Endothelial cell of umbilical vein (primary cell): ENCODE measurements around the gene NAALADL1. TPM values are rescaled to one million over a fixed set of nuclear protein-coding genes. Genes with fewer than 3 reads are reported as not detected.

Source experiments
- BruUV-seq: library from RNA; stranded (reverse); fragments of 400-500 nt; replicated peaks from 2 replicates; lab custom pipeline; 2021; lab: Mats Ljungman, UMichigan
- CTCF ChIA-PET: fragments of 300-600, 350-600 bp; sonication (Branson Sonifier 250); formaldehyde crosslinking; loops from one replicate; lab custom pipeline; 2021; ENCODE audit warnings: antibody characterized with exemption, inconsistent platforms; lab: Charles Lee
- POLR2A ChIA-PET: fragments of 300-600, 350-600 bp; sonication (Branson Sonifier 250); formaldehyde crosslinking; loops from one replicate; lab custom pipeline; 2021; ENCODE audit warnings: antibody characterized with exemption, inconsistent platforms; lab: Charles Lee
- DNase-seq: peaks from one replicate; pipeline ENCODE4 v3.0.0-alpha.2; 2011; ENCODE audit warnings: low read depth, low spot score
- FAIRE-seq: peaks from 2 replicates; lab custom pipeline; 2011; peaks lifted over from hg19 to GRCh38; lab: Jason Lieb, UNC
- H2AFZ ChIP-seq: 2 replicates; pipeline ENCODE4 v1.6.0; 2012; ENCODE audit warnings: low read depth, low read length, control low read depth, inconsistent platforms
- H3K27ac ChIP-seq: 2 replicates; pipeline ENCODE4 v1.5.1; 2011; ENCODE audit warnings: low read depth, mild to moderate bottlenecking, control low read depth, low read length, moderate library complexity; ENCODE audit not compliant: insufficient read depth
- H3K27me3 ChIP-seq, 2 experiments: 2 replicates each; pipeline versions ENCODE4 v1.6.0 to v1.6.1; 2011; ENCODE audit warnings: low read length in 2 of 2, mixed read lengths in 1 of 2; ENCODE audit not compliant: control insufficient read depth in 2 of 2, insufficient read depth in 2 of 2
- H3K36me3 ChIP-seq, 2 experiments: 2 replicates in 1 of 2; 3 replicates in 1 of 2; pipeline ENCODE4 v1.5.1; 2011; ENCODE audit warnings: low read length in 2 of 2, mild to moderate bottlenecking in 1 of 2, moderate library complexity in 1 of 2; ENCODE audit not compliant: control insufficient read depth in 2 of 2, insufficient read depth in 2 of 2; ENCODE audit errors: extremely low read depth in 1 of 2
- H3K4me1 ChIP-seq: 3 replicates; pipeline ENCODE4 v1.5.1; 2011; ENCODE audit warnings: mild to moderate bottlenecking, low read length; ENCODE audit not compliant: control insufficient read depth, insufficient read depth; ENCODE audit errors: extremely low read depth
- H3K4me2 ChIP-seq: 2 replicates; pipeline ENCODE4 v1.6.1; 2011; ENCODE audit warnings: low read length, control low read depth, mixed read lengths; ENCODE audit not compliant: insufficient read depth
- H3K4me3 ChIP-seq, 3 experiments: fragments of 200-600 bp in 1 of 3; sonication (generic), shearing (Covaris generic) in 1 of 3; replicated peaks in 1 of 3; 2 replicates each; pipeline ENCODE4 v1.5.1; 2011 to 2016; ENCODE audit warnings: control low read depth in 3 of 3, low read length in 3 of 3, mild to moderate bottlenecking in 2 of 3, inconsistent platforms in 1 of 3, low read depth in 1 of 3, moderate library complexity in 1 of 3; ENCODE audit not compliant: insufficient read depth in 1 of 3
- H3K79me2 ChIP-seq: 2 replicates; pipeline ENCODE4 v1.6.0; 2012; ENCODE audit warnings: low read length, inconsistent platforms; ENCODE audit not compliant: control insufficient read depth, insufficient read depth
- H3K9ac ChIP-seq: replicated peaks from 2 replicates; pipeline ENCODE3; 2011; ENCODE audit warnings: low read length, control low read depth; ENCODE audit not compliant: insufficient read depth; ENCODE audit errors: extremely low read depth
- H3K9me1 ChIP-seq: replicated peaks from 3 replicates; pipeline ENCODE4 v1.6.0; 2011; ENCODE audit warnings: mild to moderate bottlenecking, low read length; ENCODE audit not compliant: control insufficient read depth, insufficient read depth; ENCODE audit errors: extremely low read depth
- H3K9me3 ChIP-seq: replicated peaks from 2 replicates; pipeline ENCODE4 v1.5.1; 2012; ENCODE audit warnings: low read length, inconsistent platforms; ENCODE audit not compliant: control insufficient read depth, insufficient read depth
- H4K20me1 ChIP-seq: replicated peaks from 2 replicates; pipeline ENCODE3; 2011; ENCODE audit warnings: mild to moderate bottlenecking, low read length; ENCODE audit not compliant: control insufficient read depth, insufficient read depth; ENCODE audit errors: extremely low read depth
- CTCF ChIP-seq, 2 donors: IDR thresholded peaks; 1 replicate in 1 of 2; 2 replicates in 1 of 2; pipeline ENCODE4 v1.5.1; 2011; ENCODE audit warnings: low read length in 2 of 2, mild to moderate bottlenecking in 2 of 2, moderate library complexity in 2 of 2, control low read depth in 1 of 2, inconsistent platforms in 1 of 2, low read depth in 1 of 2; ENCODE audit not compliant: insufficient read depth in 1 of 2; ENCODE audit errors: extremely low read depth in 1 of 2
- EZH2 ChIP-seq: IDR thresholded peaks from 2 replicates; pipeline ENCODE4 v1.6.1; 2012; ENCODE audit warnings: borderline replicate concordance, low read depth, mild to moderate bottlenecking, moderate library complexity, low read length, inconsistent platforms; ENCODE audit not compliant: severe bottlenecking
- GATA2 ChIP-seq: IDR thresholded peaks from 2 replicates; pipeline ENCODE4 v1.7.0; 2011; ENCODE audit warnings: low read depth, mild to moderate bottlenecking, moderate library complexity, mixed read lengths, low read length; ENCODE audit not compliant: insufficient read length, insufficient read depth
- JUN ChIP-seq: IDR thresholded peaks from 2 replicates; pipeline ENCODE4 v1.6.1; 2011; ENCODE audit warnings: borderline replicate concordance, low read depth; ENCODE audit not compliant: insufficient read length, insufficient read depth
- MYC ChIP-seq: IDR thresholded peaks from one replicate; pipeline ENCODE4 v1.6.1; 2011; ENCODE audit warnings: mild to moderate bottlenecking, low read depth, low read length
- dilution Hi-C: fragments of 300-500 bp; cut with MboI; formaldehyde crosslinking; loops from one replicate; pipeline ENCODE4 v1.15.0; 2019; ENCODE audit warnings: low sequenced_read_pairs; ENCODE audit not compliant: extremely low pct_ligation_motif_present
- intact Hi-C: fragments of 100-400 bp; cut with micrococcal nuclease; formaldehyde crosslinking; loops from one replicate; pipeline ENCODE4 v1.10.0; 2022
- polyA plus RNA-seq, 4 experiments: library from polyadenylated mRNA; depleted of rRNA in 3 of 4; stranded (reverse) in 3 of 4; unstranded in 1 of 4; fragments of >200 nt; gene quantifications; 2 replicates each; pipeline versions ENCODE4 v1.2.1 to v1.2.3, GENCODE V29; 2011 to 2012; ENCODE audit warnings: missing spikeins in 1 of 4
- total RNA-seq: library from RNA; stranded (reverse); gene quantifications from 2 replicates; pipeline ENCODE4 v1.2.3, GENCODE V29; 2021
- TF ChIP-seq, protein P1 (sequence below): IDR thresholded peaks from 2 replicates; pipeline ENCODE4 v1.6.1; 2011; ENCODE audit not compliant: insufficient read depth, insufficient read length

NAALADL1 gene
- total and polyA plus RNA-seq, 2 donors (not counting 3 experiments of a cell fraction or from before 2014, with no cell fraction given), result 6.8 to 13.9 TPM

GRCh38 chr11:65043881-65044501 lies 14.4 kb downstream of the NAALADL1 start:
- intact Hi-C loops (no loop called here), dilution Hi-C loops (no loop called here)
- TF ChIP-seq EZH2 (no peak), MYC (no peak), GATA2 (no peak), JUN (no peak), CTCF (IDR thresholded peaks at IDR 0.05; ENCODE audit: extremely low read depth in 1 of 2, insufficient read depth in 1 of 2, low read depth in 1 of 2, low read length in 2 of 2) (no peak)
- TF ChIP-seq, protein P1, sequence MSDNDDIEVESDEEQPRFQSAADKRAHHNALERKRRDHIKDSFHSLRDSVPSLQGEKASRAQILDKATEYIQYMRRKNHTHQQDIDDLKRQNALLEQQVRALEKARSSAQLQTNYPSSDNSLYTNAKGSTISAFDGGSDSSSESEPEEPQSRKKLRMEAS, result no peak
- no peak overlapping the region for H3K27ac ChIP-seq
- H4K20me1 ChIP-seq, result no peaks in the 10 kb centered on the region
- no peak overlapping the region for H2AFZ ChIP-seq
- no peak overlapping the region for H3K4me3 ChIP-seq
- no TSS peak for BruUV-seq
- peaks cover 15% of the 10 kb centered on the region for H3K4me1 ChIP-seq
- no peak overlapping the region for H3K4me2 ChIP-seq
- no peaks in the 10 kb centered on the region for H3K9me3 ChIP-seq
- no peaks in the 10 kb centered on the region for H3K9me1 ChIP-seq
- DNase-seq (no peak), FAIRE-seq (no peak)
- ChIA-PET CTCF (no interaction called here), POLR2A (no interaction called here)
- no peaks in the 10 kb centered on the region for H3K27me3 ChIP-seq
- H3K9ac ChIP-seq, result no peak overlapping the region
- peaks cover 2 to 10% of the 10 kb centered on the region in 2 experiments for H3K36me3 ChIP-seq
- no peaks in the 10 kb centered on the region for H3K79me2 ChIP-seq
